Liver (tissue), 3 donors: ENCODE results near the gene AMMECR1.

ENCODE experiments used
- EGR1 ChIP-seq, 2 donors: IDR thresholded peaks; 2 replicates each; pipeline ENCODE4 v1.6.1; 2016 to 2018; ENCODE audit warnings: antibody characterized with exemption in 2 of 2, low read depth in 2 of 2
- GABPA ChIP-seq, 2 donors: IDR thresholded peaks in 1 of 2; conservative IDR thresholded peaks in 1 of 2; 2 replicates each; pipeline ENCODE4 v1.6.1; 2016; ENCODE audit warnings: antibody characterized with exemption in 2 of 2, mild to moderate bottlenecking in 1 of 2, moderate library complexity in 1 of 2
- JUND ChIP-seq, 2 donors: IDR thresholded peaks; 2 replicates each; pipeline ENCODE4 v1.6.1; 2016; ENCODE audit warnings: antibody characterized with exemption in 2 of 2
- RAD21 ChIP-seq, 2 donors: IDR thresholded peaks; 2 replicates each; pipeline ENCODE4 v1.6.1; 2016; ENCODE audit warnings: antibody characterized with exemption in 2 of 2, mild to moderate bottlenecking in 2 of 2
- RXRA ChIP-seq, 2 donors: IDR thresholded peaks; 2 replicates each; pipeline ENCODE4 v1.6.1; 2017 to 2018; ENCODE audit warnings: antibody characterized with exemption in 2 of 2, mild to moderate bottlenecking in 1 of 2
- TAF1 ChIP-seq: conservative IDR thresholded peaks from 2 replicates; pipeline ENCODE4 v1.6.1; 2016; ENCODE audit warnings: antibody characterized with exemption, mild to moderate bottlenecking
- YY1 ChIP-seq: IDR thresholded peaks from 2 replicates; pipeline ENCODE4 v1.6.1; 2016; ENCODE audit warnings: antibody characterized with exemption, mild to moderate bottlenecking
- TF ChIP-seq, protein P1 (sequence below): fragments of 150-350 bp; IDR thresholded peaks from 2 replicates; pipeline ENCODE4 v1.5.1; 2017; ENCODE audit warnings: improper control_type of control experiment, low read depth, low read length; ENCODE audit not compliant: missing input control
- TF ChIP-seq, protein P2 (sequence below): IDR thresholded peaks from 2 replicates; pipeline ENCODE4 v1.6.1; 2016; ENCODE audit warnings: antibody characterized with exemption, mild to moderate bottlenecking
- TF ChIP-seq, protein P3 (sequence below): IDR thresholded peaks from 2 replicates; pipeline ENCODE4 v1.6.1; 2016; ENCODE audit warnings: antibody characterized with exemption
- donor health status: healthy.
- donor health status: healthy.

DNA sequence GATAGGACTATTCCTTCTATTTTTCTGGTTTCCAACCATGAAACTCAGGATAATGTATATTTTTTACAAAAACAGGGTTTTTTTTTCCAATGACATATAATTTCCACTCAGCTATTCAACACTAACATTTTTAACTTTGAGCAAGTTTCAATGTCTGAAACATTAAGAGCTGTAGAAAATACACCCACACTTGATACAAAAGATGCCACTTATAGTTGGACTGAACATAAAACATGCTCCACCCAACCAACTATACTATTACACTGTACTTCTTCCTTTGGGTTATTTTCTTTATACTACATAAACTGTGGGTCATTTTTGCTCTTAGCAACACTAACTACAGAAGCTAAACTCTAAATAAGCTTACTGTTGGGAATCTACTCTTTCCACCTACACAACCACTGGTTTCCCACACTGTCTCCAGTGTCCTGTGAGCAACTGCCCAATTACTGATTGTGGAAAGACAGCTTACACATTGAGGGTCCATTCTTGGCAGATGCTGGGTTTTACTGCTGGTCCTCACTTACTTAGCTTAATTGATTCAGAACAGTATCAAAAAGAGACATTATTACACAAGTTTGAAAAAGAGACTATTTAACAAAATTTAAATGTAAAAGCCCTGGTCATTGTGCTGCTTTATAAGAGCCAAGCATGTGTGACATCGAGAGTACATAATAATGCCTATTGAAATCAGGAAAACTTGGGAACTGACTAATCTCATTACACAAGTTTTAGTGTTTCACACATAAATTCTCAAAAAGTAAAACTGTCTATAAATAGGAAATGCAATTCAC lies 6.3 kb downstream of the AMMECR1 start:
- TF ChIP-seq, protein P1, sequence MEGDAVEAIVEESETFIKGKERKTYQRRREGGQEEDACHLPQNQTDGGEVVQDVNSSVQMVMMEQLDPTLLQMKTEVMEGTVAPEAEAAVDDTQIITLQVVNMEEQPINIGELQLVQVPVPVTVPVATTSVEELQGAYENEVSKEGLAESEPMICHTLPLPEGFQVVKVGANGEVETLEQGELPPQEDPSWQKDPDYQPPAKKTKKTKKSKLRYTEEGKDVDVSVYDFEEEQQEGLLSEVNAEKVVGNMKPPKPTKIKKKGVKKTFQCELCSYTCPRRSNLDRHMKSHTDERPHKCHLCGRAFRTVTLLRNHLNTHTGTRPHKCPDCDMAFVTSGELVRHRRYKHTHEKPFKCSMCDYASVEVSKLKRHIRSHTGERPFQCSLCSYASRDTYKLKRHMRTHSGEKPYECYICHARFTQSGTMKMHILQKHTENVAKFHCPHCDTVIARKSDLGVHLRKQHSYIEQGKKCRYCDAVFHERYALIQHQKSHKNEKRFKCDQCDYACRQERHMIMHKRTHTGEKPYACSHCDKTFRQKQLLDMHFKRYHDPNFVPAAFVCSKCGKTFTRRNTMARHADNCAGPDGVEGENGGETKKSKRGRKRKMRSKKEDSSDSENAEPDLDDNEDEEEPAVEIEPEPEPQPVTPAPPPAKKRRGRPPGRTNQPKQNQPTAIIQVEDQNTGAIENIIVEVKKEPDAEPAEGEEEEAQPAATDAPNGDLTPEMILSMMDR: no peak
- TF ChIP-seq EGR1 (IDR thresholded peaks at IDR 0.05; ENCODE audit: low read depth in 2 of 2) (no peak), TAF1 (no peak), GABPA (IDR thresholded peaks at IDR 0.05 in 1 of 2, conservative IDR thresholded peaks at IDR 0.05 in 1 of 2) (no peak), YY1 (no peak), RAD21 (IDR thresholded peaks at IDR 0.05) (no peak), JUND (IDR thresholded peaks at IDR 0.05) (no peak), RXRA (IDR thresholded peaks at IDR 0.05) (no peak)
- TF ChIP-seq, protein P2, sequence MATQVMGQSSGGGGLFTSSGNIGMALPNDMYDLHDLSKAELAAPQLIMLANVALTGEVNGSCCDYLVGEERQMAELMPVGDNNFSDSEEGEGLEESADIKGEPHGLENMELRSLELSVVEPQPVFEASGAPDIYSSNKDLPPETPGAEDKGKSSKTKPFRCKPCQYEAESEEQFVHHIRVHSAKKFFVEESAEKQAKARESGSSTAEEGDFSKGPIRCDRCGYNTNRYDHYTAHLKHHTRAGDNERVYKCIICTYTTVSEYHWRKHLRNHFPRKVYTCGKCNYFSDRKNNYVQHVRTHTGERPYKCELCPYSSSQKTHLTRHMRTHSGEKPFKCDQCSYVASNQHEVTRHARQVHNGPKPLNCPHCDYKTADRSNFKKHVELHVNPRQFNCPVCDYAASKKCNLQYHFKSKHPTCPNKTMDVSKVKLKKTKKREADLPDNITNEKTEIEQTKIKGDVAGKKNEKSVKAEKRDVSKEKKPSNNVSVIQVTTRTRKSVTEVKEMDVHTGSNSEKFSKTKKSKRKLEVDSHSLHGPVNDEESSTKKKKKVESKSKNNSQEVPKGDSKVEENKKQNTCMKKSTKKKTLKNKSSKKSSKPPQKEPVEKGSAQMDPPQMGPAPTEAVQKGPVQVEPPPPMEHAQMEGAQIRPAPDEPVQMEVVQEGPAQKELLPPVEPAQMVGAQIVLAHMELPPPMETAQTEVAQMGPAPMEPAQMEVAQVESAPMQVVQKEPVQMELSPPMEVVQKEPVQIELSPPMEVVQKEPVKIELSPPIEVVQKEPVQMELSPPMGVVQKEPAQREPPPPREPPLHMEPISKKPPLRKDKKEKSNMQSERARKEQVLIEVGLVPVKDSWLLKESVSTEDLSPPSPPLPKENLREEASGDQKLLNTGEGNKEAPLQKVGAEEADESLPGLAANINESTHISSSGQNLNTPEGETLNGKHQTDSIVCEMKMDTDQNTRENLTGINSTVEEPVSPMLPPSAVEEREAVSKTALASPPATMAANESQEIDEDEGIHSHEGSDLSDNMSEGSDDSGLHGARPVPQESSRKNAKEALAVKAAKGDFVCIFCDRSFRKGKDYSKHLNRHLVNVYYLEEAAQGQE: no peak
- TF ChIP-seq, protein P3, sequence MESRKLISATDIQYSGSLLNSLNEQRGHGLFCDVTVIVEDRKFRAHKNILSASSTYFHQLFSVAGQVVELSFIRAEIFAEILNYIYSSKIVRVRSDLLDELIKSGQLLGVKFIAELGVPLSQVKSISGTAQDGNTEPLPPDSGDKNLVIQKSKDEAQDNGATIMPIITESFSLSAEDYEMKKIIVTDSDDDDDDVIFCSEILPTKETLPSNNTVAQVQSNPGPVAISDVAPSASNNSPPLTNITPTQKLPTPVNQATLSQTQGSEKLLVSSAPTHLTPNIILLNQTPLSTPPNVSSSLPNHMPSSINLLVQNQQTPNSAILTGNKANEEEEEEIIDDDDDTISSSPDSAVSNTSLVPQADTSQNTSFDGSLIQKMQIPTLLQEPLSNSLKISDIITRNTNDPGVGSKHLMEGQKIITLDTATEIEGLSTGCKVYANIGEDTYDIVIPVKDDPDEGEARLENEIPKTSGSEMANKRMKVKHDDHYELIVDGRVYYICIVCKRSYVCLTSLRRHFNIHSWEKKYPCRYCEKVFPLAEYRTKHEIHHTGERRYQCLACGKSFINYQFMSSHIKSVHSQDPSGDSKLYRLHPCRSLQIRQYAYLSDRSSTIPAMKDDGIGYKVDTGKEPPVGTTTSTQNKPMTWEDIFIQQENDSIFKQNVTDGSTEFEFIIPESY: no peak
